WERI-Rb-1 (cell line): Measurements from ENCODE around the gene SHISA3.

Experiments used
- DNase-seq: peaks from one replicate; pipeline ENCODE4 v3.0.0-alpha.2; 2020
- H3K27ac ChIP-seq: fragments of 250-450 bp; sonication (Bioruptor Pico); 2 replicates; pipeline ENCODE4 v1.5.1; 2020; ENCODE audit warnings: mild to moderate bottlenecking, moderate library complexity
- H3K27me3 ChIP-seq: fragments of 250-450 bp; sonication (Bioruptor Pico); 2 replicates; pipeline ENCODE4 v1.5.1; 2021; ENCODE audit warnings: mild to moderate bottlenecking, low read depth, moderate library complexity; ENCODE audit not compliant: insufficient read depth, severe bottlenecking
- H3K36me3 ChIP-seq: fragments of 250-450 bp; sonication (Bioruptor Pico); 2 replicates; pipeline ENCODE4 v1.5.1; 2020; ENCODE audit warnings: mild to moderate bottlenecking, moderate library complexity
- H3K4me3 ChIP-seq: 2 replicates; pipeline ENCODE4 v1.5.1; 2011; ENCODE audit warnings: low read depth, mild to moderate bottlenecking, control low read depth, low read length
- H3K9me3 ChIP-seq: fragments of 250-450 bp; sonication (Bioruptor Pico); 2 replicates; pipeline ENCODE4 v1.5.1; 2021; ENCODE audit warnings: mild to moderate bottlenecking, moderate library complexity; ENCODE audit not compliant: severe bottlenecking
- CTCF ChIP-seq: IDR thresholded peaks from 2 replicates; pipeline ENCODE4 v1.5.1; 2011; ENCODE audit warnings: low read depth, mild to moderate bottlenecking, control low read depth, inconsistent platforms, low read length

SHISA3 gene

GRCh38 chr4:42428036-42428435, 30.7 kb downstream of the SHISA3 start:
- H3K36me3 ChIP-seq, result no peaks in the 10 kb centered on the region; the same call in 1 of the 2 replicates
- no peak for TF ChIP-seq CTCF
- H3K4me3 ChIP-seq, result no peak overlapping the region
- no peak overlapping the region for H3K27ac ChIP-seq
- no peaks in the 10 kb centered on the region for H3K9me3 ChIP-seq
- no peak for DNase-seq
- H3K27me3 ChIP-seq, result no peaks in the 10 kb centered on the region

- Histone ChIP-seq H3K27ac (no peak overlapping the region), H3K36me3 (no peaks in the 10 kb centered on the region; the same call in 1 of the 2 replicates), H3K9me3 (no peaks in the 10 kb centered on the region), H3K27me3 (no peaks in the 10 kb centered on the region), H3K4me3 (no peak overlapping the region)
- no peak for TF ChIP-seq CTCF
- DNase-seq, result no peak
Measured at GRCh38 chr4:42436928-42437565, 39.8 kb downstream of the SHISA3 start.

- Histone ChIP-seq H3K9me3 (no peaks in the 10 kb centered on the region), H3K27me3 (no peaks in the 10 kb centered on the region), H3K4me3 (no peak overlapping the region), H3K36me3 (no peaks in the 10 kb centered on the region), H3K27ac (no peak overlapping the region)
- DNase-seq, result no peak
- no peak for TF ChIP-seq CTCF
Measured at GRCh38 chr4:42440083-42440482, 42.8 kb downstream of the SHISA3 start.

- no peaks in the 10 kb centered on the region for H3K27me3 ChIP-seq
- TF ChIP-seq CTCF, result no peak
- H3K9me3 ChIP-seq, result no peaks in the 10 kb centered on the region
- no peak overlapping the region for H3K27ac ChIP-seq
- DNase-seq, result no peak
- H3K4me3 ChIP-seq, result no peak overlapping the region
- H3K36me3 ChIP-seq, result no peaks in the 10 kb centered on the region
Measured at GRCh38 chr4:42442601-42443000, 45.3 kb downstream of the SHISA3 start.

GRCh38 chr4:42445038-42445437, 47.8 kb downstream of the SHISA3 start:
- DNase-seq, result no peak
- Histone ChIP-seq H3K27ac (no peak overlapping the region), H3K36me3 (no peaks in the 10 kb centered on the region; the same call in 1 of the 2 replicates), H3K27me3 (no peaks in the 10 kb centered on the region), H3K9me3 (no peaks in the 10 kb centered on the region), H3K4me3 (no peak overlapping the region)
- no peak for TF ChIP-seq CTCF

- no peak overlapping the region for H3K4me3 ChIP-seq
- H3K27ac ChIP-seq, result no peak overlapping the region
- H3K9me3 ChIP-seq, result no peaks in the 10 kb centered on the region
- no peak for DNase-seq
- TF ChIP-seq CTCF, result no peak
- H3K27me3 ChIP-seq, result no peaks in the 10 kb centered on the region
- H3K36me3 ChIP-seq, result peaks cover 6% of the 10 kb centered on the region; the same call in 1 of the 2 replicates
Measured at GRCh38 chr4:42446823-42447222, 49.5 kb downstream of the SHISA3 start.
